ENCODE data around the gene AOPEP.
"Not testable (repeated sequence)": the region's sequence is repeated elsewhere in the genome, so short reads cannot be mapped to it uniquely, and the experiment has no call there.

DNA sequence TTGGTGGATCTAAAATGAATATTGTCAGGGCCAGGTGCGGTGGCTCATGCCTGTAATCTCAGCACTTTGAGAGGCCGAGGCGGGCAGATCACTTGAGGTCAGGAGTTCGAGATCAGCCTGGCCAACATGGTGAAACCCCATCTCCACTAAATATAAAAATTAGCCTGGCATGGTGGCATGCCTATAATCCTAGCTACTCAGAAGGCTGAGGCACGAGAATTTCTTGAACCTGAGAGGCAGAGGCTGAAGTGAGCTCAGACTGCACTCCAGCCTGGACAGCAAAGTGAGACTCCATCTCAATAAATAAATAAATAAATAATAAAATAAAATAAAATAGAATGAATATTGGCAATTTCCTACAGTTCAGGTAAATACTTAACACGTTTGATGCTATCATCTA is 213.8 kb downstream of the AOPEP start:
- TF ChIP-seq, protein P1, sequence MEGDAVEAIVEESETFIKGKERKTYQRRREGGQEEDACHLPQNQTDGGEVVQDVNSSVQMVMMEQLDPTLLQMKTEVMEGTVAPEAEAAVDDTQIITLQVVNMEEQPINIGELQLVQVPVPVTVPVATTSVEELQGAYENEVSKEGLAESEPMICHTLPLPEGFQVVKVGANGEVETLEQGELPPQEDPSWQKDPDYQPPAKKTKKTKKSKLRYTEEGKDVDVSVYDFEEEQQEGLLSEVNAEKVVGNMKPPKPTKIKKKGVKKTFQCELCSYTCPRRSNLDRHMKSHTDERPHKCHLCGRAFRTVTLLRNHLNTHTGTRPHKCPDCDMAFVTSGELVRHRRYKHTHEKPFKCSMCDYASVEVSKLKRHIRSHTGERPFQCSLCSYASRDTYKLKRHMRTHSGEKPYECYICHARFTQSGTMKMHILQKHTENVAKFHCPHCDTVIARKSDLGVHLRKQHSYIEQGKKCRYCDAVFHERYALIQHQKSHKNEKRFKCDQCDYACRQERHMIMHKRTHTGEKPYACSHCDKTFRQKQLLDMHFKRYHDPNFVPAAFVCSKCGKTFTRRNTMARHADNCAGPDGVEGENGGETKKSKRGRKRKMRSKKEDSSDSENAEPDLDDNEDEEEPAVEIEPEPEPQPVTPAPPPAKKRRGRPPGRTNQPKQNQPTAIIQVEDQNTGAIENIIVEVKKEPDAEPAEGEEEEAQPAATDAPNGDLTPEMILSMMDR (IDR thresholded peaks at IDR 0.05): not testable (repeated sequence)
- TF ChIP-seq POLR2A (IDR thresholded peaks at IDR 0.05): not testable (repeated sequence)

Measured in heart left ventricle (tissue), 13 donors.